ENCODE measurements around the gene PRSS56.
A peak's percentile ranks its signal among the peaks of the same experiment; 100 is the strongest.

Gene PRSS56

GRCh38 chr2:232502911-232503808 lies 17.0 kb upstream of the PRSS56 start:
- DNase-seq, result peak; percentile 71

- no peak for DNase-seq
Measured at GRCh38 chr2:232503809-232504323, 16.3 kb upstream of the PRSS56 start.

- no peak for DNase-seq
Measured at GRCh38 chr2:232504438-232504837, 15.8 kb upstream of the PRSS56 start.

GRCh38 chr2:232505856-232506255 lies 14.3 kb upstream of the PRSS56 start:
- no peak for DNase-seq

GRCh38 chr2:232506709-232507108 lies 13.5 kb upstream of the PRSS56 start:
- no peak for DNase-seq

GRCh38 chr2:232508251-232508650 lies 11.9 kb upstream of the PRSS56 start:
- DNase-seq, result no peak

GRCh38 chr2:232511336-232511890 lies 8.8 kb upstream of the PRSS56 start:
- DNase-seq, result no peak

- DNase-seq, result no peak
Measured at GRCh38 chr2:232512602-232513001, 7.6 kb upstream of the PRSS56 start.

GRCh38 chr2:232513353-232513752 lies 6.8 kb upstream of the PRSS56 start:
- no peak for DNase-seq

GRCh38 chr2:232515639-232516038 lies 4.5 kb upstream of the PRSS56 start:
- DNase-seq, result no peak

GRCh38 chr2:232516551-232516950 lies 3.6 kb upstream of the PRSS56 start:
- no peak for DNase-seq

GRCh38 chr2:232518844-232519243 lies 1.3 kb upstream of the PRSS56 start:
- DNase-seq, result no peak

- DNase-seq, result no peak
Measured at GRCh38 chr2:232520489-232520888, 301 bp downstream of the PRSS56 start.

GRCh38 chr2:232521098-232521497 lies 910 bp downstream of the PRSS56 start:
- DNase-seq, result no peak

GRCh38 chr2:232521959-232522622 lies 1.9 kb downstream of the PRSS56 start:
- DNase-seq, result peak; percentile 79

GRCh38 chr2:232522623-232523401 lies 2.6 kb downstream of the PRSS56 start:
- no peak for DNase-seq

GRCh38 chr2:232523402-232523681 lies 3.2 kb downstream of the PRSS56 start:
- no peak for DNase-seq

- DNase-seq, result peak; percentile 33
Measured at GRCh38 chr2:232523682-232524597, 3.8 kb downstream of the PRSS56 start.

GRCh38 chr2:232524771-232525170 lies 4.6 kb downstream of the PRSS56 start:
- no peak for DNase-seq

- DNase-seq, result no peak
Measured at GRCh38 chr2:232525199-232525598, 5.0 kb downstream of the PRSS56 start.

GRCh38 chr2:232525791-232526371 lies 5.7 kb downstream of the PRSS56 start, which contains the start of gene CHRND:
CHRND (plus strand) TSS chr2:232526160; CDS start chr2:232526216, 56 bp downstream.
- no peak for DNase-seq

Measured in activated T-cell treated with anti-CD3 and anti-CD28 coated beads, Interleukin-2, amount 50 U/mL, for 1 hour (primary cell).